Inferior parietal cortex (tissue), 1 donor: ENCODE results near the gene HM13.
"Not testable (repeated sequence)": the region's sequence is repeated elsewhere in the genome, so short reads cannot be mapped to it uniquely, and the experiment has no call there.

Experiments used
- DNase-seq: peaks from one replicate; pipeline ENCODE4 v3.0.0-alpha.2; 2016; ENCODE audit errors: extremely low spot score

The HM13 gene, protein sequence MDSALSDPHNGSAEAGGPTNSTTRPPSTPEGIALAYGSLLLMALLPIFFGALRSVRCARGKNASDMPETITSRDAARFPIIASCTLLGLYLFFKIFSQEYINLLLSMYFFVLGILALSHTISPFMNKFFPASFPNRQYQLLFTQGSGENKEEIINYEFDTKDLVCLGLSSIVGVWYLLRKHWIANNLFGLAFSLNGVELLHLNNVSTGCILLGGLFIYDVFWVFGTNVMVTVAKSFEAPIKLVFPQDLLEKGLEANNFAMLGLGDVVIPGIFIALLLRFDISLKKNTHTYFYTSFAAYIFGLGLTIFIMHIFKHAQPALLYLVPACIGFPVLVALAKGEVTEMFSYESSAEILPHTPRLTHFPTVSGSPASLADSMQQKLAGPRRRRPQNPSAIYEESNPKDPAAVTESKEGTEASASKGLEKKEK

DNA sequence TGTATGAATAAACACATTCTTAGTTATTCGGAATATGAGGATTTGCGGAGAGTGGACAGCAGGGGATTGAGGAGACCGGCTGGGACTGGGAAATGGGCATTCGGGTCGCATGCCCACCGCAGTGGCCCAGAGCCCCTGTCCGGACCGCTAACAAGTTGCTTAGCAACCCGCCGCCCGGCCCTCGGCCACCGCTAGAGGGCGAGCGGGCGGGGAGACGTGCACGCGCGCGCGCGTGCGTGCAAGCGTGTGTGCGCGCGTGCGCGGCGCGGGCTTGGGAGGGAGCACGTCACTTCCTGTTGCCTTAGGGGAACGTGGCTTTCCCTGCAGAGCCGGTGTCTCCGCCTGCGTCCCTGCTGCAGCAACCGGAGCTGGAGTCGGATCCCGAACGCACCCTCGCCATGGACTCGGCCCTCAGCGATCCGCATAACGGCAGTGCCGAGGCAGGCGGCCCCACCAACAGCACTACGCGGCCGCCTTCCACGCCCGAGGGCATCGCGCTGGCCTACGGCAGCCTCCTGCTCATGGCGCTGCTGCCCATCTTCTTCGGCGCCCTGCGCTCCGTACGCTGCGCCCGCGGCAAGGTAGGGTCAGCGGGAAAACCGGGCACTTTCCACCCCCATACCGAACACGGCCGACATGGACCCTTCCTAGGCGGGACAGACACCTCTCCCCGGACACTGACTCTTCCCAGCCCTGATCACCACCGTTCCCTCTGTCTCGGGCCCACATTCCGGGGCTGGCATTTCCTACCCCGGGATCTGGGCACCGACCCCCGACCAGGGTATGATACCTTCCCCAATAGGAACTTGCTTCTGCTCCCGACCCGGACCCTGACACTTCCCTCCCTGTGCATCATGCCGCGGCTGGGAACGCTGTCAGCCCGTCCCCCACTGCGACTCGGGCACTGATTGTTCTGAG lies at the start of gene HM13:
TSS of gene HM13 (plus strand) at position 289 of the 918 bp plus-strand sequence. CDS start at position 399, 110 bp downstream.
- DNase-seq: peak; percentile 96

DNA sequence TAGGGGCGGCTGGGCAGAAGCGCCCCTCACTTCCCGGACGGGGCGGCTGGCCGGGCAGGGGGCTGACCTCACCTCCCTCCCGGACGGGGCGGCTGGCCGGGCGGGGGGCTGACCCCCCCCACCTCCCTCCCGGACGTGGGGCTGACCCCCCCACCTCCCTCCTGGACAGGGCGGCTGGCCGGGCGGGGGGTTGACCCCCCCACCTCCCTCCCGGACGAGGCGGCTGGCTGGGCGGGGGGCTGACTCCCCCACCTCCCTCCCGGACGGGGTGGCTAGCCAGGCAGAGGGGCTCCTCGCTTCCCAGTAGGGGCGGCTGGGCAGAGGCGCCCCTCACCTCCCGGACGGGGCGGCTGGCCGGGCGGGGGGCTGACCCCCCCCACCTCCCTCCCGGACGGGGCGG lies 43.3 kb upstream of the HM13 start:
- DNase-seq: not testable (repeated sequence)

DNA sequence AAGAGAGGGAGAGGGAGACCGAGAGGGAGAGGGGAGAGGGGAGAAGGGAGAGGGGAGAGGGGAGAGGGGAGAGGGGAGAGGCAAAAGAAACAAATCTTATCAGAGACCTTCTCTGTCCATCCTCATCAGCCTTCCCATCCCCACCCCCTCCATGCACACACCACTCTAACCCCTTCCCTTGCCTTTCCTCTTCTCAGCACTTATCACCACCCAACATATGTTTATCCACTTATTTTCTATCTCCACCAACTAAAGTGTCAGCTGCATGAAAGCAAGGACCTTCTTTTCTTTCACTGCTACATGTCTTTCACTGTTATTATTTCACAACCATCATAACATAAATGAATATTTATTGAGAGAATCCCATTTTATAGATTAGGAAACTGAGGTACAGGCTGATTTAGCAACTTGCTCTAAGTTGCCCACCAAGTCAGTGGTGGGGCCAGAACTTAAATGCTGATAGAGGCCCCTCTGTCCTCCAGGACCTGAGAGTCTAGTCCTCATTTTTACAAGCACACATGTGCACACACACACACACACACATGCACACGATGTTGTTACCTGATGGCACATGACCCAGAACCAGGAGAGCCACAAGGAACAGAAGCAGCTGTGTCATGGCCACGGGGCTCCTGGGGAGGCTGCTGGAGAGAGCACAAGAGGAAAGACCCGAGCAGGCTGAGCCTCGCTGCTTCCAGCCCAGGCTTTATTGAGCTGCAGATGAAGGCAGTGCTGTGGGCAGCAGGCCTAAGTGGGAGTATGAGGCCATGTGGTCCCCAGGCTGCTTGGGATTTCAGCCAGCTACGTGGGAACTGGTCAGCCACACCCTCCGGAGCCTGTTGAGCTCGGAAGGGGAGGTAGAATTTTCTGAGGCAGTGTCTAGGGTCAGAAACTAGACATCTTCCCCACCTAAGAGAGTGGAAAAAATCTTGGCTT lies 41.6 kb upstream of the HM13 start:
- no peak for DNase-seq

DNA sequence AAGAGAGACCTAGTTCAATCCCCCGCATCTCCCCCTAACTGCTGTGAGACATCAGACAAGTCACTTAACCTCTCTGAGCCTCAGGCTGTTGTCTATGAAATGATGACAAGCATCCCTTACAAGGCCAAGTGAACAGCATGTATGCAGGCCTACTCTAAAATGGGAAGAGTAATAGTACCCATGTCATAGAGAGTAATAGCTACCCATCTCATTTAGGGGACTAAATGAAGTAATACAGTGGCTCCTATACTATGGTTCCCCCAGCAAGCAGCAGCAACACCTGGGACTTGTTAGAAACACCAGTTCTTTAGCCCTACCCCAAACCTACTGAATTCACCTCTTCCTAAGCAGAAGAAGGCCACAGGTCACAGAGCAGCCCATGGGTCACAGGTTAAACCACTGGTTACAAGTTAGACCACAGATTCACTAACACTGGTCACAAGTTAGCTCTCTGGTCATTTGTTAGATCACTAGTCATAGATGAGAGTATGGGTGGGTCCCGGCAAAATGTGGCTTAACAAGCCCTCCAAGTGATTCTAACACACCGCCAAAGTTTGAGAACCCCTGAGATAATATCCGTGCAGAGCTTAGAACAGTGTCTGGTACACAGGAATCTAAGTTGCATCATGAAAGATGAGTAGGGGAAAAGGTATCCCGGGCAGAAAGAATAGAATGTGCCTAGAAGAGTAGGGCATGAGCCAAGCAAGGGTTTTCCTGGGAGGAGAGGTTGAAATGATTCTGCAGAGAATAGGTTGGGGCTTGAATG lies 40.7 kb upstream of the HM13 start:
- no peak for DNase-seq

DNA sequence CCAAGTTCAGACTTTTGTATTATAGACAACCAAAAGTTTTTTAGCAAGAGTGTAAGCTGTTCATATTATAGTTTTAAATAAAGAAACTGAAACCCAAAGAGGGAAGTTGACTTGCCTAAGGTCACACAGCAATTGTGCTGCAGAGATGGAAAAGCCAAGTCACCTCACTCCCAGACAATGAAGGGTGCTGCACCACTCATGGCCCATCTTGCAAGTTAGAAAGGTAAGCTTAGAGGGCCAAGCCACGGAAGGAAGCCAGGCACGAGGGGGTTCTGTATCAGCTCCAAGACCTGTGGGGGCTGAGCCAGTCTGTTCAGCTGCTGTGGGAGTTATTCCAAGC lies 40.2 kb upstream of the HM13 start:
- DNase-seq: no peak

DNA sequence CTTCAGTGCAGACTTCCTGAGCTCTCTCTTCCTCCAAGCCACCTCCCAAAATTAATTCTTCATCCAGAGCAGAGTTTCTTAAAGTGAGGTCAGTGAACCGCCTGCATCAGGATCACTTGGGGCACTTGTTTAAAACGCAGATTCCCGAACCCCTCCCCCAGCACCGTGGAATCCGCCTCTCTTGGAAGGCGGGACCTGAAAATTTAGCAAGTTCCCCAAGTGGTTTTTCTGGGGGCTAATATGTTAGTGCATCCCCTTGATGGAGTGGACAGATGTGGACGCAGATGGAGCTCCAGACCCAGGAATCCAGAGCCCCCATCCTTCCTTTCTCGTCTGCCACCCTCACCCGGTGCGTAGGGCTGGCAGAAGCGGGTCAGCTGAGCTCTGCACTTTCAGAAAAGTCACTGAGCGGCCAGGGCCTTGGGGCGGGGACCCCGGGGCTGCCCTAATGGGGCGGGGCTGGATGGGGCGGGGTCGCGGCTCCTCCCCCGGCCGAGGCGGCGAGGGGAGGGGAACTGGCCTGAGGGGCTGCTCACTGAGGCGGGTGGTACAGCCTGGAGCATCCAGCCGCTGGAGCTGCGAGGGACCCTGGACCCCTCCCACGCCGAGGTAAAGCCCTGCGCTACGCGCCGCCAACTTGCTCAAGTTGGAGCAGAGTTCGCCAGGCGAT lies 39.3 kb upstream of the HM13 start, which contains the start of the genes DEFB124 and REM1:
TSS of gene DEFB124 (minus strand) at position 370 of the 670 bp plus-strand sequence. CDS start 2,114 bp downstream, outside the sequence.
TSS of gene REM1 (plus strand) at position 531 of the 670 bp plus-strand sequence. CDS start 1,158 bp downstream, outside the sequence.
- DNase-seq: no peak

DNA sequence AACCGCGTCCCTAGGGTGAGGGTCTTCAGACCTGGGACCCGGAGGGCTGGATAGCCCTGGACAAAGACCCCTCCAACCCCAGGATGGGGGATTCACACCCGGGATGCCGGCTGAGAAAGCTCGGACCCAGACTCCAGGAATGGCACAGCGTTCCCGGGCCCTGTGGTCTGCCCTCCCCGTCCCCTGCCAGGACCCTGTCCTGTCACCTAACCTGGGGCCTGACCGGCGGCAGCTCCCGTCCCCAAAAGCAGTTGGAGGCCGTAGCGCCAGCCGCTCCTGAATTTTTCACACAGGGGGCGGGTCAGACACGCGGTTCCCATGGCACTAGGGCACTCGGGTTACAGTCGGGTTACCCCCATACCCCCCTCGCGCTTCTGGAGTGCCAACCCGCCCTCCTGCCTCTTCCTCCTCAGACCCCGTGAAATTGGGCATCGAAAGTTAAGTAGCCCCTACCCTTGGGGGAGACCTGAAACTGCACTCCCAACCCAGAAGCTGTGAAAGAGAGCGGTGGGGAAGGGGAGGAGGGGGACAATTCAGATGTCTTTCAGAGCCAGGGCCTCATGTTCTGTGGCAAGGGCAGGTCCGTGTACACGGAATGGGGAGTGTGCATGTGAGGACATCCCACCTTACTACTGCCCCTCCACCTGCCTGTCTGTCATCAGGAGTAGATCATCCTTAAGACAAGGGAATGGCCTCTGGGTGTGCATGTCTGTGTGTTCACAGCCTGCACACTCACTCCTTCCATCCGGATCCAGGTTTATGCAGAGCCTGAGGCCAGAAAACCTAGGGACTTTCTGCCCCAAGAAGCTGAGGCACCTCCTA lies 38.6 kb upstream of the HM13 start:
- DNase-seq: no peak

DNA sequence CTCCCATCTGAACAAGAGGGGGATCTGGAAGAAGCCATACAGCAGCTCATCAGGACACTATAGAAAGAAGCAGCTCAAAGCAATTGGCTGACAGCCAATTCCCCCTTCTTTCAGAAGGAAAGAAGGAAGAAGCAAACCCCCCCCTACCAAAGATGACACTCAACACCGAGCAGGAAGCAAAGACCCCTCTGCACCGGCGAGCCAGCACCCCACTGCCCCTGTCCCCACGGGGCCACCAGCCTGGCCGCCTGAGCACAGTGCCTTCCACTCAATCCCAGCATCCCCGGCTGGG lies 38.0 kb upstream of the HM13 start:
- DNase-seq: no peak

DNA sequence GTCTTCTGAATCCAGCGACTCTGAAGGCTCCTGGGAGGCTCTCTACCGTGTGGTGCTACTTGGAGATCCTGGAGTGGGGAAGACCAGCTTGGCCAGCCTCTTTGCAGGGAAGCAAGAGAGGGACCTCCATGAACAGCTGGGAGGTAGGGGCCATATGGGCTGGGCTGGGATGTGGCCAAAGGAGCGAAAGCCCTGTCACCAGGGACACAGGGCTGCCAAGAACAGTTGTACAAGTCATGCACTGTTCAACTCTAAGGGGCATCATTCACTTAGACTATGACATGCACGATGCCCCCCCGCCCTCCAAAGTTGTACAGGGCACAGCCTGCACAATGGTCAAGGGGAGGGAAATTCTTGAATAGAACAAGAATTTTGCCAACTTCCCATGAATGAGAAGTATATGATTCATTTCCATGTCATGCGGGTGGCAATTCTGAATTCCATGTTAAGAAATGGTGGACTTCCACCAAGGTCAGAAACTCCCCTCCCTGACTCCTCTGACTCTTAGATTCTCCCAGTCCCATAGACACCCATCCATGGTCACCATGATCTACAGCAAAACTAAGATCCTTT lies 37.5 kb upstream of the HM13 start:
- no peak for DNase-seq

DNA sequence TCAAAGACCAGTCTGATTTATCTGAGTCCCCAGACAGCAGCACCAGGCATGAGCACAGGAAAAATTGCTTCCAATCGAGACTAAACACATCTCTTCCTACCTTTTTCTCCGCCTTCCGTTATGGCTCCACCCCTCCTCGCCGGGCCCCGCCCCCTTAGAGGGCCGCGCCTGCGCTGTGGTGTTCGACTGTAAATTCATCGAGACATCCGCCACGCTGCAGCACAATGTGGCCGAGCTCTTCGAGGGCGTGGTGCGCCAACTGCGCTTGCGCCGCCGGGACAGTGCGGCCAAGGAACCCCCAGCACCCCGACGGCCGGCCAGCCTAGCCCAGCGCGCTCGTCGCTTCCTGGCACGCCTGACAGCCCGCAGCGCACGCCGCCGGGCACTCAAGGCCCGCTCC lies 30.2 kb upstream of the HM13 start:
- no peak for DNase-seq

DNA sequence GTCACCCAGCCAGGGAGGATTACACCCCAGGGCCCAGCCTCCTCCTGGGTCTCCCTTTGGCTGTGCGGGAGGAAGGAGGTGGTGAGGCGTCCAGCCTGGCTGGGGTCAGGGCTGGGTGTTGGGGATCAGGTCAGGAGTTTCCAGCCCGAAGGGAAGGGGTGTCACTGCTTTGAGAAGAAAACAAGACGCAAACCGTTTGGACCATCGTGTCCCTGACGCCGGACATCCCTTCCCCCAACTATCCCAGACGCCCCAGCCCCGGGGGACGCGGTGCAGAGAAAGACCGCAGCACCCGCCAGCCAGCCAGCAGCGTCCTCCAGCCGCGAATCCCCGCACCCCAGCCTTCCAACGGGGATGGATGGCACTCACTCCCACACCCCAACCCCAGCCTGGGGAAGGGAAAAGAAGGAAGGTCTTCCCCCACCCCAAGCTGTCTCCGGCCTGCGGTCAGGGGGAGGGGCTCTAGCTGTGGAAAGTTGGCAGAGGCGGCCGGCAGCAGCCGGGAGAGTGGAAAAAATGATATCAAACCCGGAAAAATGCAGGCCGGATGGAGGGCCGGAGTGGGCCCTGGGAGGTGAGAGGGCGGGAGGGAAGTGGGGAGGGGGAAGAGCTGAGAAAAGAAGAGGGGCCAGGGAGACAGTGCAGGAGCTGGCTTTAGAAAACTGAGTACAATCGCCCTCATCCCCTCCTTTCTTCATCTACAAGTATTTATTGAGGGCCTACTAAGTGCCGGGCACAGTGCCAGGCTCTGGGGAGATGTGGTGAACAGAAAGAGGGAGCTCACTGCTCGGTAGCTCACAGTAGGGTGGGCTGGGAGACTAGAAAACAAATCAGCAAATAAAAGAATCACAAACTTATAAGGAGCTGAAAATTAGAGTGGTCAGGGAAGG lies 28.5 kb upstream of the HM13 start:
- no peak for DNase-seq

DNA sequence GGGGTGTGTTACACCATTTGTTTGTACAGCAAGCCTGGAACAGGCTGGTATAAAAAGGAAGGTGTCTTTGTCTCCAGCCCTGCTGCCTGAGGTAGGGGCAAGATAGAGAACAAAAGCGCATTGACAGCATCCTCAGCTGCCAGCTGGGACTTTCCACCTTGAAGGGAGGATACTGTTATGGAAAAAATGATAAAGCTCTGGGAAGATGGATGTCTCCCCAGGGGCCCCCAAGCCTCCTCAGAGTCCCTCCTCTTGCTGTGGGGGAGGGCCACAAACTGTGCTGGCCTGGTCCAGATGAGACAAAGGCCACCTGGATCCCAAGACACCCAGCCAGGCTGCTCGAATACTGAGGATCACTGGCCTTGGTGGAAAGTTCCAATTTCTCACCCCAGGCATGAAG lies 26.1 kb upstream of the HM13 start:
- DNase-seq: no peak

DNA sequence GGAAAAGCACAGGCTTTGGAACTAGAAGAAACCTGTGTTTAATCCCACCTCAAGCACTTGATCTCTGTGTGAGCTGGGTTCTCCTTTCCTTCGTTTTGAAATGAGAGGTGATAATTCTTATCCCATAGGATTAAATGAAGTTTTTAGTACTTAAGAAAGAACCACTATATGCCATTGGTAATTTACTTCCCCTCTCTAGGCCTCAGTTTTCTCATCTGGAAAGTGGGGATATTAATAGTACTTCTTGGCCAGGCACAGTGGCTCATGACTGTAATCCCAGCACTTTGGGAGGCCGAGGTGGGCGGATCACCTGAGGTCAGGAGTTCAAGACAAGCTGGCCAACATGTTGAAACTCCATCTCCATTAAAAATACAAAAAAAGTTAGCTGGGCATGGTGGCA lies 25.1 kb upstream of the HM13 start:
- no peak for DNase-seq

DNA sequence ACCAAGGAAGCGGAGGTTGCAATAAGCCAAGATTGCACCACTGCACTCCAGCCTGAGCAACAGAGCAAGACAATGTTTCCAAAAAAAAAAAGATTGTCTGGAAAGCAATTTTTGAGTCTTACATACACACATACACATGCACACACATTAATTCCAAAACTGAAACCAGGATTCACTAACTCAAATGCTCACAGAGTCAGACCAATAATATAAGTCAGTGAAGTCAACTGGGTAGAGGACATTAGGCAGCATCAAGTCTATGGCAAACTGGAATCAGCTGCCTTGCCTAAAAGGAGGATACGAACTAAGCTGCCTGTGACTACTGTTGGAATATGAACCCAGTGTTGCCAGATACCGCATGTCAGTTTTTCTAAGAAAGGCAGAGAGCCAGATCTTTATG lies 23.5 kb upstream of the HM13 start:
- DNase-seq: no peak

DNA sequence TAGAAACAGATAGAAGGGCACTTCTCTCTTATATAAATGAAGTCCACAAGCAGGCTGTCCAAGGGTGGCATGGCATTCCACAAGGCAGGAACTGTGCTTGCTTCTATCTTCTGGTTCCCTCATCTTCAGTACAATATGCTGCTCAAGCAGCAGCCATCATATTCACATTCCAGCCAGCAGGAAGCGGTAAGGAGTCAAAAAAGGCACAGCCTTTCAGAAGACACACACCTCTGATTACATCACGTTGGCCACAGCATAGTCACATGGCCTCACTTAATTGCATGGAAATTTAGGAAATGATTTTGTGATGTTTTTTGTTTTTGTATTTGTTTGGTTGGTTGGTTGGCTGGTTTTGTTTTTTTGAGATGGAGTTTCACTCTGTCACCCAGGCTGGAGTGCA lies 20.1 kb upstream of the HM13 start:
- no peak for DNase-seq

DNA sequence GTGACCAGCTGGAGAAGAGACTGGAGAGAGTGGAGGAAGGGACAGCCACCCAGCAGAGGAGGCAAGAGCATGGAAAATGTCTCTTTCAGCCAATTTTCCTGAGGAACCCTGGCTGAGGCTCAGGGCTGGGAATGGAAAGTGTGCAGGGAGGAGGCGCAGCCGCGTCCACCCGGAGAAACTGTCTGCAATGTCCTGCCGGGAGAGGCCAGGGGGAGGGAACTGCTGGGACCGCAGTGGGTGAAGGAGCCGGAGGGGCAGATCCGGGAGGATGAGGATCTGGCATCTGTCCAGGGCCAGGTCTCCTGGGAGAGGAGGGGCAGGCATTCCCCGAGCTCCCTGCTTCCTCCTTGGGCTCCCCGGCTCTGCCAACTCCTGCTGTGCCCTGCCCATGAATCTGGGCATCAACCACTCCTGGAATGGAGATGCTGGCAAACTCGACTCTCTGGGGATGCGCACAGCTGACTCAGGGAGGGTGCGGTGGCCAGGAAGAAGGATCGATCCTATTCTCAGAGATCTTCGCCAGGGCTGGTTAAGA lies 17.4 kb upstream of the HM13 start:
- DNase-seq: no peak

DNA sequence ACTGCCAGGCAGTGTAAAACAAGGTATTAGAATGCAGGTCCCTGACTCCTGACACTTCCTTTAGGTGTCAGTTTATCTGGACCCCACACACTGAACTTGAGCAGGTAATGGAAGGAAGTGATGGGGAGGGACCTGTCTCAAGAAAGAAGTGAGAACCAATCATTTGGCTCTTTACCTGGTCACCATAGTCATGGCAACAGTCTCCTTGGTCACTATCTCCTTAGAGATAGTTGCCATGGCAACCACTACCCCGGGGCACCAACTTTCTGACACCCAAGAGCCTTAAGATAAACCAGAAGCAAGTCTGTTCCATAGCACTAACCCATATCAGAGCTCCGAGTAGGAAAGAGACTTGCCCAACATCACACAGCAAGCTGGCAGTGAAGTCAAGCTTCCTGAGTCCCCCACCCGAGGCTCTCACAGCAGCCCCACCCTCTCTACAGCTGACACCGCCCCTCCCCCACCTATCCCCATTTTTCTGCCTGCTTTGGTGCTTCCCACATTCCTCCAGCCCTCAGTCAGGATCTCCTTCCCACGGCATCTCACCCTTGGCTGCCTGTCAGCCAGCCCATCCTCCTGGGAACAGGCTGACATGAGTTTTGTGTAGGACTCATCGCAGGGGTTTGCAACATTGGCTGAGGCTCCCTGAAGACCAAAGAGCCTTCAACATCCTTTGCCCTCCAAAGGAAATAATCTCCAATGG lies 16.3 kb upstream of the HM13 start:
- DNase-seq: no peak
